Neural crest cell (in vitro differentiated cells): ENCODE measurements around the gene AMIGO2. TPM values are rescaled to one million over a fixed set of nuclear protein-coding genes. Genes with fewer than 3 reads are reported as not detected.

Experiments used
- DNase-seq: peaks from one replicate; pipeline ENCODE4 v3.0.0; 2021; ENCODE audit warnings: low read depth, mixed read lengths, low spot score
- H3K27ac Mint-ChIP-seq: one replicate; pipeline ENCODE4 v1.8.0; 2021; ENCODE audit warnings: mild to moderate bottlenecking, mixed read lengths; ENCODE audit not compliant: unreplicated experiment
- H3K27me3 Mint-ChIP-seq: 2 replicates; pipeline ENCODE4 v1.8.0; 2021; ENCODE audit warnings: low read depth, mild to moderate bottlenecking, mixed read lengths
- H3K36me3 Mint-ChIP-seq: 2 replicates; pipeline ENCODE4 v1.8.0; 2021; ENCODE audit warnings: low read depth, mild to moderate bottlenecking, mixed read lengths
- H3K4me1 Mint-ChIP-seq: 2 replicates; pipeline ENCODE4 v1.8.0; 2021; ENCODE audit warnings: mixed read lengths
- H3K4me3 Mint-ChIP-seq: one replicate; pipeline ENCODE4 v1.8.0; 2021; ENCODE audit warnings: mild to moderate bottlenecking, mixed read lengths
- H3K9me3 Mint-ChIP-seq: 2 replicates; pipeline ENCODE4 v1.8.0; 2021; ENCODE audit warnings: mixed read lengths
- total RNA-seq: library from RNA; stranded (reverse); gene quantifications from 2 replicates; pipeline ENCODE4 v1.2.1, GENCODE V29; 2021
- TF ChIP-seq, protein P1 (sequence below): fragments of 200-600 bp; sonication (generic); conservative IDR thresholded peaks from 2 replicates; pipeline ENCODE4 v1.5.0; 2021; ENCODE audit warnings: antibody characterized with exemption, mild to moderate bottlenecking

AMIGO2 gene
- total RNA-seq, 1 donor from 2014 or later = 5.4 TPM

DNA sequence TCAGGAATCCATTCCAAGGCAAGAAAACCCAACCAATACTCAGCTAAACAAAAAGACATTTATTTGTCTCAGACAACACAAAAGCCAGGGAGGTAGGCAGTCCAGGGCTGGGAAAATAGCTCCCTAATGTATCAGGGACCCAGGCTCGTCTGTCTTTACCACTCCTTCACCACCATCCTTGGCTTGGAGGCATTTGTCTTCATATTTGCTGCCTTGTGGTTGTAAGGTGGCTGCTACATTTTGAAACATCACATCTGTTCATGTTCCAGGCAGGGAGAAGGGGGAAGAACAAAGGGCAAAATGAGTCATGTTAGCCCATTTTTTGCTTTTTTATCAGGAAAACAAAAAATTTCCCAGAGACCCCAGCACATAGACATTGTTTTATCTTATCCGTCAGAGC lies 45.1 kb downstream of the AMIGO2 start:
- Mint-ChIP-seq H3K4me1 (peaks cover 4% of the 10 kb centered on the region), H3K4me3 (no peak overlapping the region), H3K36me3 (no peaks in the 10 kb centered on the region), H3K9me3 (no peaks in the 10 kb centered on the region), H3K27me3 (peaks cover 4% of the 10 kb centered on the region), H3K27ac (no peak overlapping the region)
- no peak for DNase-seq
- TF ChIP-seq, protein P1, sequence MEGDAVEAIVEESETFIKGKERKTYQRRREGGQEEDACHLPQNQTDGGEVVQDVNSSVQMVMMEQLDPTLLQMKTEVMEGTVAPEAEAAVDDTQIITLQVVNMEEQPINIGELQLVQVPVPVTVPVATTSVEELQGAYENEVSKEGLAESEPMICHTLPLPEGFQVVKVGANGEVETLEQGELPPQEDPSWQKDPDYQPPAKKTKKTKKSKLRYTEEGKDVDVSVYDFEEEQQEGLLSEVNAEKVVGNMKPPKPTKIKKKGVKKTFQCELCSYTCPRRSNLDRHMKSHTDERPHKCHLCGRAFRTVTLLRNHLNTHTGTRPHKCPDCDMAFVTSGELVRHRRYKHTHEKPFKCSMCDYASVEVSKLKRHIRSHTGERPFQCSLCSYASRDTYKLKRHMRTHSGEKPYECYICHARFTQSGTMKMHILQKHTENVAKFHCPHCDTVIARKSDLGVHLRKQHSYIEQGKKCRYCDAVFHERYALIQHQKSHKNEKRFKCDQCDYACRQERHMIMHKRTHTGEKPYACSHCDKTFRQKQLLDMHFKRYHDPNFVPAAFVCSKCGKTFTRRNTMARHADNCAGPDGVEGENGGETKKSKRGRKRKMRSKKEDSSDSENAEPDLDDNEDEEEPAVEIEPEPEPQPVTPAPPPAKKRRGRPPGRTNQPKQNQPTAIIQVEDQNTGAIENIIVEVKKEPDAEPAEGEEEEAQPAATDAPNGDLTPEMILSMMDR = no peak

DNA sequence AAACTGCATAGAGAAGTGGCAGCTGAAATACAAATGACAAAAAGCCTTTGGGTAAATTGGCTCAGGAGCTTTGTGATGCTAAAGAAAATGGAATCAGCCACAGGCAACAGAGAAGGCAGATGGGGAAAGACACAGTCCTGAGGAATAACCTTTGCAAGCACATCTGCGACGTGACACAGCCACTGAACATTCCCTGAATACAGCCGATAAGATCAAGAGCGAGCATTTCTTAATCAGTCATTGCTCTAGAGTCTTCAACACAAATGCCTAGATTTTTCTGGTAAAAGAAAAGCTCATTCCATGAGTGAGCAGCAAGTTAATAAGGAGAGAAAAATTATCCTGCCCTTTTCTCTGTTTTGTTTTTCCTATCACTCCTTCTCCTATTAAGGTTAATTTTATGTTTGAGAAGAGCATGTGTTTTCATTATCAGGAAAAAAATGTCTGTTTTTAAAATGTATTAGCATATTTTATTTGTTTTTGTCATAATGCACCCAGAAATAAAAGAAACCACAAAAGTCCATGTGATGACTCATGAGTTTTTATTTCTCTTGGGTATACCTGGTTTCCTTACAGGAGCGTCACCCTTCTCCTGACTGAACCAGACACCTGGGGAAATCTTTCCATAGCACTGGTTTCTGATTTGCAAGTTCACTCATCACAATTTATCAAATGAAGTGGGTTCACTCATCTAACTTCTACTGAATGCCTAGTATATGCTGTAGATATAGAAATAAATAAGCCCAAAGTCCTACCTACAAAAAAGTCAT lies 45.8 kb downstream of the AMIGO2 start:
- Mint-ChIP-seq H3K4me1 (peaks cover 4% of the 10 kb centered on the region), H3K4me3 (no peak overlapping the region), H3K9me3 (no peaks in the 10 kb centered on the region), H3K27me3 (peaks cover 4% of the 10 kb centered on the region), H3K27ac (no peak overlapping the region), H3K36me3 (no peaks in the 10 kb centered on the region)
- no peak for DNase-seq
- TF ChIP-seq, protein P1 = no peak

DNA sequence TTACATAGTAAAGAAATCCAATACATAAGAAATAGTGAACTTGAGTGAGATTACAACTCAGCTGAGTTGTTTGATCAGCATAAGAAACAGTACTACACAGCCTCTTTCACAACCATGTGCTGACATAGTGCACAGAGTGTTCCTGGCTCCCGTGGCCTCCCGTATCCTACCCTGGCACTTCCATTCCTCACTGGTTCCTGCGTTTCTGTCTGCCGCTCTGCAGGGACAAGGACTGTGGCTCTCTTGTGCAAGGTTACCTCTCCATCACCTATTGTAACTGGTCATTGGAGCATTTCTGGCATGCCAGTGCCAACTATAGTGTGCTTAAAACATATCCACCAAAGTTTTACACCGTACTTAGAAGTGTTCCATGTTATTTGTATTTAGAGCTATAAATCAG lies 46.7 kb downstream of the AMIGO2 start:
- no peak for DNase-seq
- H3K27me3 Mint-ChIP-seq = peaks cover 4% of the 10 kb centered on the region
- H3K36me3 Mint-ChIP-seq = no peaks in the 10 kb centered on the region
- no peaks in the 10 kb centered on the region for H3K4me1 Mint-ChIP-seq
- no peaks in the 10 kb centered on the region for H3K9me3 Mint-ChIP-seq
- TF ChIP-seq, protein P1 = no peak
- H3K27ac Mint-ChIP-seq = no peak overlapping the region
- no peak overlapping the region for H3K4me3 Mint-ChIP-seq

DNA sequence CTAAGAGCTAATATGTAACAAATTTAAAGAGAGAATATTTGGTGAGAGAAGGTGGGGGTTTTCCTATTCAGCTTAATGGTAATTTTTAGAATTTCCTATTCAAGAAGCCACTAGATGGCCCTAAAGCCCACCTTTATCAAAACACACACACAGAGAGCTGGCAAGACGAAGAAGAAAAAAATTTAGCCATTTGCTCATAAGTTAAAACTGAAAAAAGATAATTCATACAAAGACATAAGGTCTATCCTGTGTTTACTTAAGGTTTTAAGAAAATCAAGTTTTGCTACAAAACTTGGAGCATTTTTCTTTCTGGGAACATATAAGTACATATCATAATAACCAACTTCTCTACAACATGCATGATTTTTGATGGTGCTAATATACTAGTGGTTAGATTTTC lies 47.1 kb downstream of the AMIGO2 start:
- Mint-ChIP-seq H3K27ac (no peak overlapping the region), H3K27me3 (peaks cover 4% of the 10 kb centered on the region), H3K9me3 (no peaks in the 10 kb centered on the region), H3K4me1 (no peaks in the 10 kb centered on the region), H3K4me3 (no peak overlapping the region), H3K36me3 (no peaks in the 10 kb centered on the region)
- DNase-seq = no peak
- TF ChIP-seq, protein P1 = peak; percentile 78

DNA sequence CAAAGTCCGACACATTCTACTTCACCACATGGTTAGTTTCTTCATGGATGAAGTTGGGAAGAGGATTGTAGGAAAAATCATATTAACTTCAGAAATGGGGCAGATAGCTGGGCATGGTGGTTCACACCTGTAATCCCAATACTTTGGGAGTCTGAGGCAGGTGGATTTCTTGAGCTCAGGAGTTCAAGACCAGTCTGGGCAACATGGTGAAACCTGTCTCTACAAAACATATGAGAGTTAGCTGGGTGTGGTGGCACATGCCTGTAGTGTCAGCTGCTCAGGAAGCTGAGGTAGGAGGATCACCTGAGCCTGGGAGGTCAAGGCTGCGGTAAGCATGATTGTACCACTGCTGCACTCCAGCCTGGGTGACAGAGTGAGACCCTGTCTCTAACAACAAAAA lies 49.9 kb downstream of the AMIGO2 start:
- DNase-seq = no peak
- TF ChIP-seq, protein P1 = no peak
- no peaks in the 10 kb centered on the region for H3K4me1 Mint-ChIP-seq
- no peaks in the 10 kb centered on the region for H3K36me3 Mint-ChIP-seq
- no peaks in the 10 kb centered on the region for H3K9me3 Mint-ChIP-seq
- peaks cover 18% of the 10 kb centered on the region for H3K27me3 Mint-ChIP-seq
- no peak overlapping the region for H3K27ac Mint-ChIP-seq
- no peak overlapping the region for H3K4me3 Mint-ChIP-seq
